ENCODE data around the gene ALDH3A2.

Gene ALDH3A2

GRCh38 chr17:19686400-19687090 is 38.0 kb downstream of the ALDH3A2 start:
- DNase-seq (ENCODE audit: low read depth) = no peak
- TF ChIP-seq, protein P1, sequence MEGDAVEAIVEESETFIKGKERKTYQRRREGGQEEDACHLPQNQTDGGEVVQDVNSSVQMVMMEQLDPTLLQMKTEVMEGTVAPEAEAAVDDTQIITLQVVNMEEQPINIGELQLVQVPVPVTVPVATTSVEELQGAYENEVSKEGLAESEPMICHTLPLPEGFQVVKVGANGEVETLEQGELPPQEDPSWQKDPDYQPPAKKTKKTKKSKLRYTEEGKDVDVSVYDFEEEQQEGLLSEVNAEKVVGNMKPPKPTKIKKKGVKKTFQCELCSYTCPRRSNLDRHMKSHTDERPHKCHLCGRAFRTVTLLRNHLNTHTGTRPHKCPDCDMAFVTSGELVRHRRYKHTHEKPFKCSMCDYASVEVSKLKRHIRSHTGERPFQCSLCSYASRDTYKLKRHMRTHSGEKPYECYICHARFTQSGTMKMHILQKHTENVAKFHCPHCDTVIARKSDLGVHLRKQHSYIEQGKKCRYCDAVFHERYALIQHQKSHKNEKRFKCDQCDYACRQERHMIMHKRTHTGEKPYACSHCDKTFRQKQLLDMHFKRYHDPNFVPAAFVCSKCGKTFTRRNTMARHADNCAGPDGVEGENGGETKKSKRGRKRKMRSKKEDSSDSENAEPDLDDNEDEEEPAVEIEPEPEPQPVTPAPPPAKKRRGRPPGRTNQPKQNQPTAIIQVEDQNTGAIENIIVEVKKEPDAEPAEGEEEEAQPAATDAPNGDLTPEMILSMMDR (IDR thresholded peaks at IDR 0.05; ENCODE audit: control insufficient read depth, insufficient read depth, low read depth, low read length, missing control alignments) = no peak
- H3K4me3 ChIP-seq (ENCODE audit: control insufficient read depth, low read depth, low read length) = no peak overlapping the region

GRCh38 chr17:19702217-19702641 is 53.7 kb downstream of the ALDH3A2 start:
- no peak overlapping the region for H3K4me3 ChIP-seq (ENCODE audit: control insufficient read depth, low read depth, low read length)
- no peak for DNase-seq (ENCODE audit: low read depth)
- TF ChIP-seq, protein P1 (IDR thresholded peaks at IDR 0.05; ENCODE audit: control insufficient read depth, insufficient read depth, low read depth, low read length, missing control alignments) = no peak

- TF ChIP-seq, protein P1 (IDR thresholded peaks at IDR 0.05; ENCODE audit: control insufficient read depth, insufficient read depth, low read depth, low read length, missing control alignments) = no peak
- DNase-seq (ENCODE audit: low read depth) = no peak
- no peak overlapping the region for H3K4me3 ChIP-seq (ENCODE audit: control insufficient read depth, low read depth, low read length)
Observed at GRCh38 chr17:19703106-19703827, 54.7 kb downstream of the ALDH3A2 start.

DNA sequence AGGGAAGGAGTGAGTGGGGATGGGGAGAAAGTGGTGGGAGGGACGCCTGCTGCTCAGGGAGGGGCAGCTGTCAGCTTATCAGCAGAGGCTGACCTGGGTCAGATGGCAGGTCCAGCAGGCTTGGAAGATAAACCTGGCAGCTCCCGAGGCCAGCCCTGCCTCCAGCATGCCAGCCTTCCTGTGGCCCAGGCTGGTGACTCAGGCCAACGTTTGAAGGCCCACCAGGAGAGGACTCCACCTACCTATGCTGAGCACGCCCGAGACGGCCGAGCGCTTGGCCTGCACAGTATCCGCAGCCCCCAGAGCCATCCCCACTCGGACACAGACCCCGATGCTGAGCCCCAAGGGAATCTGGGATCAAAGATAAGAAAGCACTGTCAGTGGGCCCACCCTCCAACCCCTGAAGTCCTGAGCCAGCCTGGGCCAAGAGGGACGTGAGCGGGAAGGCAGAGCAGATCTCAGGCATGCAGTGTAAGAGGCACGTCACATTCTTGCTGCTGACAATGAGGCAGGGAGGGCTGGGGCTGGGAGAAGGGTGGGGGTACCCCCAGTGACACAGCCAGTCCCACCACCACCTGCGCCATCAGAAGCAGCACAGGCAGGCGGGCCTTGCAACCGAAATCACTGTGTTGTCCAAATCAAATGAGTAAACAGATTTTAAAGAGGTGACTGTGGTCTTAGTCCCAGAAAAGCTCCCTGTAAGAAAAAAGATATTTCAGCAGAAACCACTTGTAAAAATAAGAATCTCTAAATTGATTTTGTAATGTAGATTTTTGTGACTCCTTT is 55.5 kb downstream of the ALDH3A2 start:
- DNase-seq (ENCODE audit: low read depth) = no peak
- H3K4me3 ChIP-seq (ENCODE audit: control insufficient read depth, low read depth, low read length) = no peak overlapping the region
- TF ChIP-seq, protein P1 (IDR thresholded peaks at IDR 0.05; ENCODE audit: control insufficient read depth, insufficient read depth, low read depth, low read length, missing control alignments) = no peak

DNA sequence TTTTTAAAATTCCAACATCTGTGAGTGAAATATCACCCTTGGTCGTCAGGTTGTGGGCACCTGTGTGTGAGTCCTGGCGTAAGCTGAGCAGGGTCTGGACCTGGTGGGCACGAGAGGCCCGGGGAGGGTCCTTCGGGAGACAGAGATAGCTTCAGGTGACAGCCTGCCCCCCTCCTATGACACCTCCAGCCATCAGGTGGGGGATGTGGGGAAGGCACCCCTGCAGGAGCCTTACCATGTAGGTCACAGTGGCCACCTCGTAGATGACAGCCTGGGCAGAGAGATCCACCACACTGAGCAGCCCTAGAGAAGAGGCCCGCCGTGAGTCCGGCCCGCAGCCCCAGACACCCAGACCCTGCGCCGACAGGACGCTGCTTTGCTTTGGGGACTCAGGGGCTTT is 56.6 kb downstream of the ALDH3A2 start:
- DNase-seq (ENCODE audit: low read depth) = no peak
- TF ChIP-seq, protein P1 (IDR thresholded peaks at IDR 0.05; ENCODE audit: control insufficient read depth, insufficient read depth, low read depth, low read length, missing control alignments) = no peak
- H3K4me3 ChIP-seq (ENCODE audit: control insufficient read depth, low read depth, low read length) = no peak overlapping the region
